Parathyroid adenoma (tissue), 2 donors: Measurements from ENCODE around the gene MPG.

Experiments
- H2AFZ ChIP-seq: fragments of 300-600 bp; sonication (generic); one replicate; pipeline ENCODE4 v1.7.0; 2017; ENCODE audit warnings: antibody characterized with exemption, mild to moderate bottlenecking
- H3K27ac ChIP-seq: fragments of 300-600 bp; sonication (generic); one replicate; pipeline ENCODE4 v1.7.0; 2017
- H3K27me3 ChIP-seq: fragments of 300-600 bp; sonication (generic); one replicate; pipeline ENCODE4 v1.7.0; 2017; ENCODE audit warnings: low read length; ENCODE audit not compliant: control insufficient read depth, insufficient read depth
- H3K36me3 ChIP-seq: fragments of 300-600 bp; sonication (generic); one replicate; pipeline ENCODE4 v1.7.0; 2017; ENCODE audit warnings: low read length; ENCODE audit not compliant: control insufficient read depth, insufficient read depth
- H3K4me1 ChIP-seq: fragments of 300-600 bp; sonication (generic); one replicate; pipeline ENCODE4 v1.7.0; 2017; ENCODE audit warnings: control low read depth
- H3K4me2 ChIP-seq: fragments of 300-600 bp; sonication (generic); one replicate; pipeline ENCODE4 v1.7.0; 2017; ENCODE audit warnings: low read length
- H3K4me3 ChIP-seq: fragments of 300-600 bp; sonication (generic); one replicate; pipeline ENCODE4 v1.7.0; 2017; ENCODE audit warnings: low read depth, low read length
- H3K79me2 ChIP-seq: fragments of 300-600 bp; sonication (generic); one replicate; pipeline ENCODE4 v1.7.0; 2017; ENCODE audit warnings: control low read depth
- H3K9ac ChIP-seq: fragments of 300-600 bp; sonication (generic); one replicate; pipeline ENCODE4 v1.7.0; 2017; ENCODE audit warnings: mild to moderate bottlenecking
- H3K9me3 ChIP-seq: fragments of 300-600 bp; sonication (generic); one replicate; pipeline ENCODE4 v1.7.0; 2017; ENCODE audit warnings: low read length; ENCODE audit not compliant: control insufficient read depth
- TF ChIP-seq, protein P1 (sequence below): fragments of 300-600 bp; sonication (generic); IDR thresholded peaks from one replicate; pipeline ENCODE4 v1.7.0; 2017; ENCODE audit warnings: antibody characterized with exemption, mild to moderate bottlenecking
- donor health status: primary hyperparathyroidism.

The MPG gene

DNA sequence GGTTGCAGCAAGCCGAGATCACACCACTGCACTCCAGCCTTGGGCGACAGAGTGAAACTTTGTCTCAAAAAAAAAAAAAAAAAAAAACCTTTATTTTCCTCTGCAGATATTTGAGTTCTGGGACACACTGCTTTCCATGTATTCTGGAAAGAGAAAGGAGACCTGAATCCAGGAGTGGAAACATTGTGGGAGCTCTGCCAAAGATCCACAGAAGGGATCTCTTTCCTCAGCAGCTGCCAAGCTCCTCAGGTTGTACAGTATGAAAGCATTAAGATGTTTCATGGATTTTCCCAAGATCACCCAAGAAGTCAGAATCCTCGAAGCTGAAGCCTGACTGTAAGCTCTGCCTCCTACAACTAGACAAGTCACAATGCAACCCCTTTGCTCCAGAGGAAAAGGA is 47.0 kb downstream of the MPG start:
- H3K4me3 ChIP-seq, result no peak overlapping the region
- TF ChIP-seq, protein P1, sequence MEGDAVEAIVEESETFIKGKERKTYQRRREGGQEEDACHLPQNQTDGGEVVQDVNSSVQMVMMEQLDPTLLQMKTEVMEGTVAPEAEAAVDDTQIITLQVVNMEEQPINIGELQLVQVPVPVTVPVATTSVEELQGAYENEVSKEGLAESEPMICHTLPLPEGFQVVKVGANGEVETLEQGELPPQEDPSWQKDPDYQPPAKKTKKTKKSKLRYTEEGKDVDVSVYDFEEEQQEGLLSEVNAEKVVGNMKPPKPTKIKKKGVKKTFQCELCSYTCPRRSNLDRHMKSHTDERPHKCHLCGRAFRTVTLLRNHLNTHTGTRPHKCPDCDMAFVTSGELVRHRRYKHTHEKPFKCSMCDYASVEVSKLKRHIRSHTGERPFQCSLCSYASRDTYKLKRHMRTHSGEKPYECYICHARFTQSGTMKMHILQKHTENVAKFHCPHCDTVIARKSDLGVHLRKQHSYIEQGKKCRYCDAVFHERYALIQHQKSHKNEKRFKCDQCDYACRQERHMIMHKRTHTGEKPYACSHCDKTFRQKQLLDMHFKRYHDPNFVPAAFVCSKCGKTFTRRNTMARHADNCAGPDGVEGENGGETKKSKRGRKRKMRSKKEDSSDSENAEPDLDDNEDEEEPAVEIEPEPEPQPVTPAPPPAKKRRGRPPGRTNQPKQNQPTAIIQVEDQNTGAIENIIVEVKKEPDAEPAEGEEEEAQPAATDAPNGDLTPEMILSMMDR, result no peak
- no peak overlapping the region for H3K4me2 ChIP-seq
- no peak overlapping the region for H2AFZ ChIP-seq
- no peak overlapping the region for H3K9ac ChIP-seq
- no peaks in the 10 kb centered on the region for H3K4me1 ChIP-seq
- H3K36me3 ChIP-seq, result no peaks in the 10 kb centered on the region
- peaks cover 3% of the 10 kb centered on the region for H3K79me2 ChIP-seq
- no peak overlapping the region for H3K27ac ChIP-seq
- H3K27me3 ChIP-seq, result no peaks in the 10 kb centered on the region
- H3K9me3 ChIP-seq, result no peaks in the 10 kb centered on the region

DNA sequence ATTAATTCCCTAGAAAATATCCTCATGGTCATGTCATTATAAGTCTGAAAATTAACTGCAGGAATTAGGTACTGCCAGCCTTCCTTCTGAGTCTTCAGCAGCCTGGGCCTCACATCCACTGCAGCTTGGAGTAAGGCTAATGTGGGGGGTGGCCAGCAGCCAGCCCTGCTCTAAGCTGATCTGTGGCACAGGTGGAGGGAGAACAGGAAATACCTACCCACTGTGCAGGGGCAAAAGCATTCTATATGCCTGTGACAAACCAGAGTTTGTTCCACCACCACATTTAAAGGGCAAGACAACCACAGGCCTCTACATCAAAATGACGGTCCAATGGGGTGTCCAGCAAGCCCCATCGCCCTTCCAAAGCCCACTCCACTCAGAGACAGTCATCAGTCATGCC is 51.0 kb downstream of the MPG start:
- Histone ChIP-seq H2AFZ (no peak overlapping the region), H3K79me2 (peaks cover 5% of the 10 kb centered on the region), H3K9ac (no peak overlapping the region), H3K4me1 (no peaks in the 10 kb centered on the region), H3K9me3 (no peaks in the 10 kb centered on the region), H3K4me3 (no peak overlapping the region), H3K27ac (no peak overlapping the region), H3K27me3 (no peaks in the 10 kb centered on the region), H3K36me3 (no peaks in the 10 kb centered on the region), H3K4me2 (no peak overlapping the region)
- TF ChIP-seq, protein P1, result no peak

DNA sequence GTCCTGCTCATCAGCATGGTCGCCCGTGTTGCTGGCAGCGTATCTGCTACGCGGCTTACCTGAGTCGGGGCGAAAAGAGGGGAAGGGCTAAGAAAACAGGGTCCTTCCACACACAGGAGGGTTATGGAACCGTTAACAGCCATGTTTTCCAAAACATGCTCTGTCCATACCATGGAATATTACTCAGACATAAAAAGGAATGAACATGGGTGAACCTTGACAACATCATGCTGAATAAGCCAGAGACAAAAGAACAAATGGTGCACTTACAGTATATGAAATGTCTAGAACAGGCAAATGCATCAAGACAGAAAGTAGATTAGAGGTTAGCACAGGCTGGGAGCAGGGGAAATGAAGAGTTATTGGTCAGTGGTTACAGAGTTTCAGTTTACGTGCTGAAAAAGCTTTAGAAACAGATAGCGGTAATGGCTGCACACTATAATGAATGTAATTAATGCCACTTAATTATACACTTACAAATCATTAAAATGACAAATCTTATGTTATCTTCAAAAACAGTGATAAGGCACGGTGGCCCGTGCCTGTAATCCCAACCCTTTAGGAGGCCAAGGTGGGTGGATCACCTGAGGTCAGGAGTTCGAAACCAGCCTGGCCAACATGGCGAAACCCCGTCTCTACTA is 52.6 kb downstream of the MPG start:
- H3K79me2 ChIP-seq, result peaks cover 7% of the 10 kb centered on the region
- H3K36me3 ChIP-seq, result no peaks in the 10 kb centered on the region
- no peaks in the 10 kb centered on the region for H3K4me1 ChIP-seq
- no peak overlapping the region for H3K9ac ChIP-seq
- H3K9me3 ChIP-seq, result no peaks in the 10 kb centered on the region
- no peak overlapping the region for H3K4me2 ChIP-seq
- H3K27ac ChIP-seq, result no peak overlapping the region
- TF ChIP-seq, protein P1, result no peak
- no peak overlapping the region for H2AFZ ChIP-seq
- H3K27me3 ChIP-seq, result no peaks in the 10 kb centered on the region
- no peak overlapping the region for H3K4me3 ChIP-seq

DNA sequence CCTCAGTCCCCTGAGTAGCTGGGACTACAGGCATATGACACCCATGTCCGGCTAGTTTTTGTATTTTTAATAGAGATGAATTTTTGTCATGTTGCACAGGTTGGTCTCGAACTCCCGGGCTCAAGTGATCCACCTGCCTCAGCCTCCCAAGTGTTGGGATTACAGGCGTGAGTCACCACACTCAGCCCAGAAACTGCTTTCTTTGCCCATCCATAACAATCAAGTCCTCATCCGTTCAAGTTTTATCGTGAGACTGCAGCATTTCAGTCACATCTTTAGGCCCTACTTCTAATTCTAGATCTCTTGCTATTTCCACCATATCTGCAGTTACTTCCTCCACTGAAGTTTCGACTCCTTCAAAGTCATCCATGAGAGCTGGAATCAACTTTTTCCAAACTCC is 54.1 kb downstream of the MPG start:
- no peaks in the 10 kb centered on the region for H3K4me1 ChIP-seq
- no peak overlapping the region for H3K27ac ChIP-seq
- no peak overlapping the region for H3K4me3 ChIP-seq
- no peaks in the 10 kb centered on the region for H3K9me3 ChIP-seq
- no peak overlapping the region for H3K4me2 ChIP-seq
- H3K79me2 ChIP-seq, result peaks cover 7% of the 10 kb centered on the region
- no peak overlapping the region for H2AFZ ChIP-seq
- H3K36me3 ChIP-seq, result no peaks in the 10 kb centered on the region
- no peak overlapping the region for H3K9ac ChIP-seq
- H3K27me3 ChIP-seq, result no peaks in the 10 kb centered on the region
- TF ChIP-seq, protein P1, result no peak

DNA sequence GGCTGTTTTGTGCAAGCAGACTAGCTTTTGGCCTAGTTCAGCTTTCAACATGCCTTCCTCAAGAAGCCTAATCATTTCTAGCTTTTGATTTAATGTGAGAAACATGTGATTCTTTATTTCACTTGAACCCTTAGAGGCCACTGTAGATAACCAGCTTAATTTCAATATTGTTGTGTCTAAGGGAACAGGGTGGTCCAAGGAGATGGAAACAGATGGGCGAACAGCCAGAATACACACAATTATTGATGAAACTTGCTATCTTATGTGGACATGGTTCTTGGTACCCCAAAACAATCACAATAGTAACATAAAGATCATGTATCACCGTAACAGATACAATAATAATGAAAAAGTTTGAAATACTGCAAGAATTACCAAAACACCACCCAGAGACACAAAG is 55.7 kb downstream of the MPG start:
- peaks cover 10% of the 10 kb centered on the region for H3K79me2 ChIP-seq
- H3K4me1 ChIP-seq, result no peaks in the 10 kb centered on the region
- no peaks in the 10 kb centered on the region for H3K27me3 ChIP-seq
- H3K27ac ChIP-seq, result no peak overlapping the region
- no peaks in the 10 kb centered on the region for H3K36me3 ChIP-seq
- no peaks in the 10 kb centered on the region for H3K9me3 ChIP-seq
- no peak overlapping the region for H3K4me2 ChIP-seq
- H3K4me3 ChIP-seq, result no peak overlapping the region
- H2AFZ ChIP-seq, result no peak overlapping the region
- no peak overlapping the region for H3K9ac ChIP-seq
- TF ChIP-seq, protein P1, result no peak
